PFSK-1 (cell line): ENCODE results near the gene ARL10.

Source experiments
- FOXP2 ChIP-seq: optimal IDR thresholded peaks from 2 replicates; pipeline ENCODE3; 2011; ENCODE audit warnings: borderline replicate concordance, control low read depth, inconsistent platforms; ENCODE audit not compliant: insufficient read depth; ENCODE audit errors: extremely low read length, extremely low read depth
- POLR2AphosphoS5 ChIP-seq: IDR thresholded peaks from 2 replicates; pipeline ENCODE4 v1.6.1; 2012; ENCODE audit warnings: low read depth, mild to moderate bottlenecking, control low read depth, low read length, moderate library complexity
- REST ChIP-seq, 2 experiments: IDR thresholded peaks; 2 replicates each; pipeline versions ENCODE4 v1.6.1 to v1.8.0; 2011 to 2012; ENCODE audit warnings: low read depth in 2 of 2, low read length in 2 of 2, control low read depth in 1 of 2, inconsistent platforms in 1 of 2, mild to moderate bottlenecking in 1 of 2, moderate library complexity in 1 of 2; ENCODE audit not compliant: insufficient read depth in 1 of 2
- SIN3A ChIP-seq: IDR thresholded peaks from 2 replicates; pipeline ENCODE4 v1.6.1; 2012; ENCODE audit warnings: mild to moderate bottlenecking, low read length, moderate library complexity, borderline replicate concordance; ENCODE audit not compliant: insufficient read depth
- TAF1 ChIP-seq: IDR thresholded peaks from 2 replicates; pipeline ENCODE4 v1.6.1; 2012; ENCODE audit warnings: low read length, control low read depth, borderline replicate concordance; ENCODE audit not compliant: insufficient read depth

The ARL10 gene

DNA sequence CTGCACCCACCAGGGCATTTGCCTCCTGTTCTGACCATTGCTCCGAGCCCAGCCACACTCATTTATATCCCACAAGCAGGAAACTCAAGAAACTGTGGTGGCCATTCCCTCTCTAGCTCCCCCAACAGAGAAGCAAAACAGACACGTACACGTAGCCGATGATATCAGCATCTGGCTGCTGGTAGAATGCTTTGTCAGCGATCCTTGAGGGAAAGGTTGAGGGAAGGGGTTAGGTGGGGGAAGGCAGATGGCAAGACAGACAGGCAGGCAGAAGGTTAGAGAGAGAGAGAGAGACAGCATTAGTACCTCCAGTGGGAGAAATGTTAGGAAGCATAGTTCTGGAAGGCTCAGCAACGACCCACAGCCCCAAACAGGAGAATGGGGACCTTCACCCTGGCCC, 31.0 kb downstream of the ARL10 start:
- TF ChIP-seq FOXP2 (no peak), POLR2AphosphoS5 (no peak), REST (IDR thresholded peaks at IDR 0.05; ENCODE audit: insufficient read depth in 1 of 2, low read depth in 2 of 2, low read length in 2 of 2) (no peak), TAF1 (no peak), SIN3A (no peak)

- TF ChIP-seq FOXP2 (no peak), REST (IDR thresholded peaks at IDR 0.05; ENCODE audit: insufficient read depth in 1 of 2, low read depth in 2 of 2, low read length in 2 of 2) (no peak), POLR2AphosphoS5 (no peak), TAF1 (no peak), SIN3A (no peak)
Observed at GRCh38 chr5:176397736-176398420, 32.6 kb downstream of the ARL10 start.

- TF ChIP-seq POLR2AphosphoS5 (no peak), TAF1 (no peak), FOXP2 (no peak), REST (IDR thresholded peaks at IDR 0.05; ENCODE audit: insufficient read depth in 1 of 2, low read depth in 2 of 2, low read length in 2 of 2) (no peak), SIN3A (no peak)
Observed at GRCh38 chr5:176400382-176401156, 35.3 kb downstream of the ARL10 start.

- TF ChIP-seq FOXP2 (no peak), TAF1 (no peak), SIN3A (no peak), REST (IDR thresholded peaks at IDR 0.05; ENCODE audit: insufficient read depth in 1 of 2, low read depth in 2 of 2, low read length in 2 of 2) (no peak), POLR2AphosphoS5 (no peak)
Observed at GRCh38 chr5:176401281-176402205, 36.3 kb downstream of the ARL10 start.
